ENCODE results near the gene NPPC. TPM values are rescaled to one million over a fixed set of nuclear protein-coding genes. Genes with fewer than 3 reads are reported as not detected.
"Not testable (repeated sequence)": the region's sequence is repeated elsewhere in the genome, so short reads cannot be mapped to it uniquely, and the experiment has no call there.

Gene NPPC
- polyA plus RNA-seq, 1 donor = 0.18 TPM

GRCh38 chr2:231886071-231886681, 40.0 kb downstream of the NPPC start:
- no peak for DNase-seq

DNA sequence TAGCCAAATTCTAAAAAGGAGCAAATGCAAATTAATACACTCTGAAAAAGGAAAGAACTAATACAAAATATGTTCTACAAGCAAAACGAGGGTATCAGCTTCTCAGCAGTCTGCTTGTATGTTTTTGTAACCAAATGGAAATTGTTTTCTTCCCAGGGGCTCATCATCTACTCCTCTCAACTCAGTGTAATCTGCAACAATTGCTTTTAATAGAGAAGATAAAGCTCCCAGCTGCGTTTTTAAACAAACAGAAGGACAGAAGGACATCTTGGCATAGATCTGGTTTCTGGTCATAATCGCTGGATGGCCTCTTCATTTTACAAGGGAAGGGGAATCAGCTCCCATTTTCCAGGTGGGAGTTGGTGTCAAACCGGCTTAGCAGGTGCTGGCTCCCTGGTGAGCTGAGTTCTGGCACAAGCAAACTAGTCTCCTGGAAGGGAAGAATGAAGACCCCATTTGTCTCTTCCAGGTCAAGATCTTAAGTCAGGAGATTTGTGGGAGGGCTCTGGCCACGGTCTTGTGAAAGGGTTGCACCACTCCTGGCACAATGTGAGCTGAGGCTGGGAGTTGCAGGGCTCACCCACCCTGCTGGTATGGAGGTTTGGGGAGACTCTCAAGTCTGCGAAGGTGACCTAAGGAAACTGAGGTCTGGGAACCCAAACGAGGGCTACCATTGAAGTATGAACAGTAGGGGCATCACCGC, 41.6 kb downstream of the NPPC start:
- DNase-seq = no peak

DNA sequence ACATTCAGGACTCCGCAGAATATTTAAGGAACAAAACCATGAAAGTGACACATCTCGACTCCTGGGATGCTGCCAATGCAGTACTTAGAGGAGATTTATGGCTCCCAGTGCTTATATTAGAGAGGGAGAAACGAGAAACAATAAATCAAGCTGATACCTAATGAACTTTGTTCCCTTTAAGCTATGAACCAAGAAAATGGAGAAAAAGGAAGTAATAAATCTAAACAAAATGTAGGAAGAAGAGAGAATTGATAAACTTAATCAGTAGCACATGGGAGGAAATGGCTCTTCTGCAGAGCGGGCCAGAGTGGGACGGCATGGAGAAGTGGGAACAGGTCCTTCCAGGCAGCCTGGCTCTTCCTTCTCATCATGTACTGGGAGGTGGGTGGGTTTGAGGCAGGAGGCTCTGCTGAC, 42.7 kb downstream of the NPPC start:
- DNase-seq = peak; percentile 82

DNA sequence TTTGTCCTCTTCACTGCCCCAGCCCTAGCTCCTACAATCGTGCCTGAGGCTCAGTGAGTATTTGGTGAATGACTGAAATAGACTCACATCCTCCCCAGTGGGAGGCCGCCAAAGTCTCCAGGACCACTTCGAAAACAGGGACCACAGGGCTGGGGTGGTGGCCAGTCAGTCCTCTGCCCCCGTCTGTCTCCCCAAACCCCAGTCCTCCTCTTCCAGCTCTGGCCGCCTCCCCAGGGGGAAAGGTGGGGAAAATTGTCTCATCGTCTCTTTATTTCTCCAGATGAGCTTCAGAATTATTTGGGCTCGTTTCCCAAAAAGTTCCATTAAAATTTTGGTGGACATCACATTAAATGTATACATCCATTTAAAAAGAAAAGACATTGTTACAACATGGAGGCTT, 43.5 kb downstream of the NPPC start:
- no peak for DNase-seq

DNA sequence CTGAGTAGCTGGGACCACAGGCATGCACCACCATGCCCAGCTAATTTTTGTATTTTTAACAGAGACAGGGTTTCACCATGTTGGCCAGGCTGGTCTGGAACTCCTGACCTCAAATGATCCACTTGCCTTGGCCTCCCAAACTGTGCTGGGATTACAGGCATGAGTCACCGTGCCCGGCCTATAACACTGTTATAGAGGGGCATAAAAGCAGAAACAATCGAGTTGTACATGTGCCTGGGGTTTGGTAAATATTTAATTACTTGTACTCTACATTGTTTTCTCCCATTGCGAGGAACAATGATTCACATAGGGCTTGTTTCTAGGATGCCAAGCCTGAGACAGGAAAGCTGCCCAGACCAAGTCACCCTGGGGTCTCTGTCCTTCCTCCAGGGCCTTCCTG, 45.8 kb downstream of the NPPC start:
- DNase-seq = not testable (repeated sequence)

DNA sequence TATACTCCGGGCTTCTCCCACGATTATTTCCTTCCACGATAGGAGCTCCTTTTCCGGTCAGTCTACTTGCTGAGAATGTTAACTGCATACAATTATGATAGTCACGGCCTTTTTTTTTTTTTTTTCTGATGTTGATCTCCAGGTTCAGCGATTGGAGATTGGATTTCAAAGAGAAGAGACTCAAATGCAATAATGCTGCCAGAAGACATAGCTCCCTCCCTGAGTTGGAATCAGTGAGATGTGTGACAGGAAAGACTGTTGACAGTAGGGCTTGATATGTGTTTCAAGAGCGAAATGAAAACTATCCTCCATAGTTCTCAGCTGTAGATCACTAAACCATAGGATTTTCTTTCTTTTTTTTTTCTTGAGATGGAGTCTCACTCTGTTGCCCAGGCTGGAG, 47.0 kb downstream of the NPPC start:
- no peak for DNase-seq

DNA sequence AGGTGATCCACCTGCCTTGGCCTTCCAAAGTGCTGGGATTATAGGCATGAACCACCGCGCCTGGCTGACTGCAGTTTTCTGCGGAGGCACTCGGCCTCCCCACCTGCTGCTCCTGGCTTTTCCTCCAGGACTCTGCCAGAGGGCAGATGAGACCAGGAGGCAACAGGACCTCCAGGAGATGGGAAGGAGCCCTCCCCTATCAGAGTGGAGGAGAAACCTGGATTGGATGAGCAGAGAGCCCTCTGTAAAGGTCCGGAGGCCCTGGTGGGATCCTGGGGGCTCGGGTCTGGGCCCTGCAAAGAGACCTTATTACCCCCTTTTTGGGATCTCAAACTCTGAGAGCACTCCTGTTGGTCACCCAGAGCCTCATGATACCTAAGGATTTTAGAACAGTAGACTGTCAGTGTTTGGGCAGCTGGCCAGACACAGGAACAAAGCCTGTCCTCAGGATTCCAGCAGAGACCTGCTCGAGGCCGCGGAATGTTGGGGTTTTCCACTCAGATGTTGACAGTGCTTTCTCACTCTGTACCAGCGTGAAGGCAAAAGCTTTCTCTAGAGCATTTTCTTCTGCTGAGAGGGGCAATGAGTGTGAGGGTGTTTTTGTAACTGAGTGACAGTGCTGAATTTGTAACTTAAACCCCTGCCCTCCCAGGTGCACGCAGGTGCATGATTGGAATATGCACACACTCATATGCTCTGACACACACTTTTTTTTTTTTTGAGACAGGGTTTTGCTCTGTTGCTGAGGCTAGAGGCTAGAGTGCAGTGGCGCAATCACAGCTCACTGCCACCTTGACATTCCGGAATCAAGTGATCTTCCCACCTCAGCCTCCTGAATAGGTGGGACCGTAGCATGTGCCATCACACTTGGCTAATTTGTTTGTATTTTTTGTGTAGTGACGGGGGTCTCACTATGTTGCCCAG, 48.4 kb downstream of the NPPC start:
- no peak for DNase-seq

- no peak for DNase-seq
Measured at GRCh38 chr2:231874944-231875343, 51.3 kb downstream of the NPPC start.

Other genes starting within 250 kb of the NPPC start
- gene PTMA, start 217.9 kb downstream of the NPPC start, polyA plus RNA-seq (ENCODE audit: insufficient read length) = 1,955 TPM
- 26.9 TPM for gene PDE6D, start 145.1 kb downstream of the NPPC start, polyA plus RNA-seq (ENCODE audit: insufficient read length)
- gene COPS7B, start 140.0 kb downstream of the NPPC start, polyA plus RNA-seq (ENCODE audit: insufficient read length) = 69.6 TPM
- 40.3 TPM for gene DIS3L2, start 35.3 kb upstream of the NPPC start, polyA plus RNA-seq (ENCODE audit: insufficient read length)

All from left kidney (tissue), 2 donors.